Epidermal melanocyte (primary cell): Measurements from ENCODE around the gene ABCG1.

ENCODE experiments used
- DNase-seq: peaks from one replicate; pipeline ENCODE4 v3.0.0; 2011; ENCODE audit warnings: low spot score; ENCODE audit not compliant: insufficient read length

ABCG1 gene

GRCh38 chr21:42344631-42345030 is 125.7 kb downstream of the ABCG1 start:
- no peak for DNase-seq

GRCh38 chr21:42346441-42346840 is 127.5 kb downstream of the ABCG1 start:
- DNase-seq = no peak
